ENCODE measurements around the gene CTXN3. TPM values are rescaled to one million over a fixed set of nuclear protein-coding genes. Genes with fewer than 3 reads are reported as not detected.

CTXN3 gene
- polyA plus RNA-seq, 1 donor from 2014 or later: 0.83 TPM

DNA sequence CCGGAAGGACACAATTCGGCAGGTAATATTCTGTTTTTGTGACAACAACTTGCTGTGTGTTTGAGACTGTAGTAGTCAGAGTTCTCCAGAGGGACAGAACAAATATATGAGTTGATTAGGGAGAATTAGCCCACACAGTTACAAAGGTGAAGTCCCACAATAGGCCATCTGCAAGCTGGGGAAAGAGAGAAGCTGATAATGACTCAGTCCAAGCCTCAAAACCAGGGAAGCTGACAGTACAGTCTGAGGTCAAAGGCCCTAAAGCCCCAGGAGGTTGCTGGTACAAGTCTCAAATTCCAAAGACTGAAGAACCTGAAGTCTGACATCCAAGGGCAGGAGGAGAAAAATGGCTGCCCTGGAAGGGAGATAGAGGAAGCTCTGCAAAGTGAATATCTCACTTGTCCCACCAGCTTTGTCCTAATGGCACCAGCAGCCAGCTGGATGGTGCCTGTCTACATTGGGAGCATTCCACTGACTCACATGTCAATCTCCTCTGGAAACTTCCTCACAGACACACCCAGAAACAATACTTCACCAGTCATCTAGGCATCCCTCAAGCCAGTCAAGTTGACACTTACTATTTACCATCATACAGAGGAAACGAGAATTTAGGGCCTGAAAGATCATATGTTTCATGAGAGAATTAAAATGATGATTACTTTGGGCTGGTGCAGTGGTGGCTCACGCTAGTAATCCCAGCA lies 36.3 kb upstream of the CTXN3 start:
- TF ChIP-seq REST (IDR thresholded peaks at IDR 0.05; ENCODE audit: borderline replicate concordance) (no peak), RAD21 (conservative IDR thresholded peaks at IDR 0.05) (no peak), SMC3 (conservative IDR thresholded peaks at IDR 0.05; ENCODE audit: poor library complexity) (no peak), EZH2 (IDR thresholded peaks at IDR 0.05; ENCODE audit: borderline replicate concordance, insufficient read depth, low read length, poor library complexity, severe bottlenecking) (no peak), TAF1 (IDR thresholded peaks at IDR 0.05; ENCODE audit: low read depth) (no peak), MXI1 (conservative IDR thresholded peaks at IDR 0.05; ENCODE audit: poor library complexity, severe bottlenecking) (no peak), EP300 (conservative IDR thresholded peaks at IDR 0.05; ENCODE audit: poor library complexity, severe bottlenecking) (no peak), POLR2AphosphoS5 (IDR thresholded peaks at IDR 0.05) (no peak)
- TF ChIP-seq, protein P1, sequence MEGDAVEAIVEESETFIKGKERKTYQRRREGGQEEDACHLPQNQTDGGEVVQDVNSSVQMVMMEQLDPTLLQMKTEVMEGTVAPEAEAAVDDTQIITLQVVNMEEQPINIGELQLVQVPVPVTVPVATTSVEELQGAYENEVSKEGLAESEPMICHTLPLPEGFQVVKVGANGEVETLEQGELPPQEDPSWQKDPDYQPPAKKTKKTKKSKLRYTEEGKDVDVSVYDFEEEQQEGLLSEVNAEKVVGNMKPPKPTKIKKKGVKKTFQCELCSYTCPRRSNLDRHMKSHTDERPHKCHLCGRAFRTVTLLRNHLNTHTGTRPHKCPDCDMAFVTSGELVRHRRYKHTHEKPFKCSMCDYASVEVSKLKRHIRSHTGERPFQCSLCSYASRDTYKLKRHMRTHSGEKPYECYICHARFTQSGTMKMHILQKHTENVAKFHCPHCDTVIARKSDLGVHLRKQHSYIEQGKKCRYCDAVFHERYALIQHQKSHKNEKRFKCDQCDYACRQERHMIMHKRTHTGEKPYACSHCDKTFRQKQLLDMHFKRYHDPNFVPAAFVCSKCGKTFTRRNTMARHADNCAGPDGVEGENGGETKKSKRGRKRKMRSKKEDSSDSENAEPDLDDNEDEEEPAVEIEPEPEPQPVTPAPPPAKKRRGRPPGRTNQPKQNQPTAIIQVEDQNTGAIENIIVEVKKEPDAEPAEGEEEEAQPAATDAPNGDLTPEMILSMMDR (IDR thresholded peaks at IDR 0.05; ENCODE audit: poor library complexity, severe bottlenecking): no peak

GRCh38 chr5:127615916-127616315 lies 33.0 kb upstream of the CTXN3 start:
- H3K4me3 ChIP-seq (ENCODE audit: low read length): no peak overlapping the region
- no peaks in the 10 kb centered on the region for H4K20me1 ChIP-seq (ENCODE audit: insufficient read depth)
- no peak overlapping the region for H3K9ac ChIP-seq (ENCODE audit: low read length)
- no peaks in the 10 kb centered on the region for H3K27me3 ChIP-seq (ENCODE audit: insufficient read depth, low read depth, low read length)
- no peak overlapping the region for H2AFZ ChIP-seq (ENCODE audit: low read depth, low read length)
- no peaks in the 10 kb centered on the region for H3K79me2 ChIP-seq (replicated peaks; ENCODE audit: insufficient read depth, low read length)
- no peaks in the 10 kb centered on the region for H3K9me2 ChIP-seq (ENCODE audit: insufficient read depth, low read length)
- no peaks in the 10 kb centered on the region for H3K9me3 ChIP-seq (ENCODE audit: low read length)
- H3K36me3 ChIP-seq (ENCODE audit: insufficient read depth, low read length): no peaks in the 10 kb centered on the region
- no peak overlapping the region for H3K27ac ChIP-seq (ENCODE audit: low read length)
- no peak for TF ChIP-seq TAF1 (IDR thresholded peaks at IDR 0.05; ENCODE audit: low read depth)
- no peak for TF ChIP-seq POLR2AphosphoS5 (IDR thresholded peaks at IDR 0.05)
- TF ChIP-seq MXI1 (conservative IDR thresholded peaks at IDR 0.05; ENCODE audit: poor library complexity, severe bottlenecking): no peak
- no peak for TF ChIP-seq EP300 (conservative IDR thresholded peaks at IDR 0.05; ENCODE audit: poor library complexity, severe bottlenecking)
- TF ChIP-seq EZH2 (IDR thresholded peaks at IDR 0.05; ENCODE audit: borderline replicate concordance, insufficient read depth, low read length, poor library complexity, severe bottlenecking): no peak
- TF ChIP-seq REST (IDR thresholded peaks at IDR 0.05; ENCODE audit: borderline replicate concordance): no peak
- no peak for TF ChIP-seq RAD21 (conservative IDR thresholded peaks at IDR 0.05)
- no peaks in the 10 kb centered on the region for H3F3A ChIP-seq (ENCODE audit: insufficient read depth, low read length, poor library complexity, severe bottlenecking)
- H3K4me2 ChIP-seq (ENCODE audit: low read length): no peak overlapping the region

More for the DNA sequence above, 36.3 kb upstream of the CTXN3 start:
- no peak overlapping the region for H3K27ac ChIP-seq (ENCODE audit: low read length)
- H3K9ac ChIP-seq (ENCODE audit: low read length): no peak overlapping the region
- H3K4me3 ChIP-seq (ENCODE audit: low read length): no peak overlapping the region
- H4K20me1 ChIP-seq (ENCODE audit: insufficient read depth): no peaks in the 10 kb centered on the region
- no peaks in the 10 kb centered on the region for H3K9me3 ChIP-seq (ENCODE audit: low read length)
- no peaks in the 10 kb centered on the region for H3K36me3 ChIP-seq (ENCODE audit: insufficient read depth, low read length)
- H3K9me2 ChIP-seq (ENCODE audit: insufficient read depth, low read length): no peaks in the 10 kb centered on the region
- H2AFZ ChIP-seq (ENCODE audit: low read depth, low read length): no peak overlapping the region
- no peaks in the 10 kb centered on the region for H3F3A ChIP-seq (ENCODE audit: insufficient read depth, low read length, poor library complexity, severe bottlenecking)
- no peak overlapping the region for H3K4me2 ChIP-seq (ENCODE audit: low read length)
- no peaks in the 10 kb centered on the region for H3K79me2 ChIP-seq (replicated peaks; ENCODE audit: insufficient read depth, low read length)
- H3K27me3 ChIP-seq (ENCODE audit: insufficient read depth, low read depth, low read length): no peaks in the 10 kb centered on the region

Measured in neural cell (in vitro differentiated cells).